Right forelimb (tissue), 1 donor: ENCODE results near the gene FTH1.

ENCODE experiments used
- DNase-seq: peaks from one replicate; pipeline ENCODE4 v3.0.0-alpha.2; 2018

Gene FTH1

GRCh38 chr11:61914471-61915171 lies 52.8 kb downstream of the FTH1 start:
- peak; percentile 32 for DNase-seq
